ENCODE data around the gene OR52B4.
"Not testable (repeated sequence)": the region's sequence is repeated elsewhere in the genome, so short reads cannot be mapped to it uniquely, and the experiment has no call there.

Gene OR52B4

DNA sequence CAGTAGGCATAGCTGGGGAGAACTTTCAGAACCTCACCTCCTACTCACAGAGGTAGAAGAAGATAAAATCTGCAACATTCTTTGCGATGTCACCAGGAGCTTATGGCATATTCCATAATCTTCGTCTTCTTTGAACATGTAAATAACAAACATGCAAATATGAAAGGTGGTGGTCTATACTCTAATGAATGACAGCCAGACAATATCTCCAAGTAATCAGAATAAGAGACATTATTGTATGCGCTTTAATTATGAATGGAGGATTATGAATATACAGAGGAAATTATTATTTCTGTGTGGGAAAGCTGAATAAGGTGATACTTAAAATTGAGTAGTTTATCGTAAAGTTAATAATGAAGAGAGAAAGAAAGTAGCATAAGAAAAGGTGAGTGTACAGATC lies at the start of gene OR52B4:
OR52B4 (minus strand) TSS at position 101 of the 400 bp plus-strand sequence; CDS start at position 10, 91 bp downstream.
- in situ Hi-C loops (cut with MboI; ENCODE audit: low pct_unique_long_range_greater_than_20kb, low sequenced_read_pairs): no loop called here
- DNase-seq: no peak

DNA sequence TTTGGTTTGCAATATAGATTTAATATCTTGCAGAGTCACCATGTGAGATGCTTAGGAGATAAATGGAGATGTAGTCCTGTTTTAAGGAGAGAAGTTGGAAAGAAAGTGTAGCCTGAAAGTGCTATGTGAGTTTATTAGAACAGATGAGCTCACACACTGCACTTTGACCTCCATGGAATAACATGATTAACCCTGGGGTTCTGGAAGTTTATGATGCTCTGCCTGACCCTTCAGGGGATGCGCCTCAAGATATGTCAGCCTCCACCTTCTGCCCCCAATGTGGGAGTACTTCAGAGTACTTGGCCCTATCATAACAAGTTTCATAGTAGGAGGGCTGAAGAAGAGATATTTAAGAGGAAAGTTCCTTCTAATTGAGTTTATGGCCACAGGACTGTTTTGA lies 48.6 kb upstream of the OR52B4 start:
- no peak for DNase-seq
- in situ Hi-C loops (cut with MboI; ENCODE audit: low pct_unique_long_range_greater_than_20kb, low sequenced_read_pairs): no loop called here

DNA sequence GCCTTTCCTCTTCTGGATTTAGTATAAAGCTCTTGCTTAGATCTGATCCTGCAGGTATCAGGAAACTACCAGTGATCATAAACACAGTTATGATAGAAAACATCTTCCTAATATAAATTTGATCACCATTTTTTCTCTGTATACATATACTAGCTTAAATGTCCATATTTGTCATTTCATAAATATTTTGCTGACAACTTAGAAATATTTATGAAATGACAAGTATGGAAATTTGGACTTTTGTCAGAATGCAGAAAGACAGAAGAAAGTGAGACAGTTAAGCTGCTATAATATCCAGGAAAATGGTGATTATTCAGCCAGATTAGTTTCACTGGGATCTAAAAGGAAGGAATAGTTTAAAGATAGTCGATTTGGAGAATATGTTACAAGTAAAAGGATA lies 48.1 kb upstream of the OR52B4 start:
- in situ Hi-C loops (cut with MboI; ENCODE audit: low pct_unique_long_range_greater_than_20kb, low sequenced_read_pairs): no loop called here

DNA sequence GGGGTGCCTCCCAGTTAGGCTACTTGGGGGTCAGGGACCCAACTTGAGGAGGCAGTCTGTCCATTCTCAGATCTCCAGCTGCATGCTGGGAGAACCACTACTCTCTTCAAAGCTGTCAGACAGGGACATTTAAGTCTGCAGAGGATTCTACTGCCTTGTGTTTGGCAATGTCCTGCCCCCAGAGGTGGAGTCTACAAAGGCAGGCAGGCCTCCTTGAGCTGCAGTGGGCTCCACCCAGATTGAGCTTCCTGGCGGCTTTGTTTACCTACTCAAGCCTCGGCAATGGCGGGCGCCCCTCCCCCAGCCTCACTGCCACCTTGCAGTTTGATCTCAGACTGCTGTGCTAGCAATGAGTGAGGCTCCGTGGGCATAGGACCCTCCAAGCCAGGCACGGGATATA lies 38.0 kb upstream of the OR52B4 start:
- in situ Hi-C loops (cut with MboI; ENCODE audit: low pct_unique_long_range_greater_than_20kb, low sequenced_read_pairs): not testable (repeated sequence)

More for the DNA sequence above, 48.1 kb upstream of the OR52B4 start:
- no peak for DNase-seq

DNA sequence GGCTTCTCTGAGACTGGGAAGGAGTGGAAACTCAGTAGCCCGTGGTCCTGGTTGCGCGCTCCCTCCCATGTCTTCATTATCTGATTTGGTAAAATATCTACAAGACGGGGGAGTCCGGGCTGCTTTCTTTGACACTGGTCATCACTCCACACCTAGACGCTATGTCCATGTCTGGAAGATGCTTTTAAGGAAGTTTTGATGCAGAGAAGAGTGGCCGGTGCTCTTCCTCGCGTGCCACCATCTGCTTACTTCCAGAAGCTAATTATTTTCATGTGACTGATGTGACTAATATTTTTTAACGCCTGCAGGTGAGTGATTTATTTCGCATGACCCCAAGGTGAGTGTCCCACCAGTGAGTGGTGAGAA lies 25.7 kb upstream of the OR52B4 start:
- in situ Hi-C loops (cut with MboI; ENCODE audit: low pct_unique_long_range_greater_than_20kb, low sequenced_read_pairs): no loop called here
- DNase-seq: no peak

More for the DNA sequence above, 38.0 kb upstream of the OR52B4 start:
- not testable (repeated sequence) for DNase-seq

DNA sequence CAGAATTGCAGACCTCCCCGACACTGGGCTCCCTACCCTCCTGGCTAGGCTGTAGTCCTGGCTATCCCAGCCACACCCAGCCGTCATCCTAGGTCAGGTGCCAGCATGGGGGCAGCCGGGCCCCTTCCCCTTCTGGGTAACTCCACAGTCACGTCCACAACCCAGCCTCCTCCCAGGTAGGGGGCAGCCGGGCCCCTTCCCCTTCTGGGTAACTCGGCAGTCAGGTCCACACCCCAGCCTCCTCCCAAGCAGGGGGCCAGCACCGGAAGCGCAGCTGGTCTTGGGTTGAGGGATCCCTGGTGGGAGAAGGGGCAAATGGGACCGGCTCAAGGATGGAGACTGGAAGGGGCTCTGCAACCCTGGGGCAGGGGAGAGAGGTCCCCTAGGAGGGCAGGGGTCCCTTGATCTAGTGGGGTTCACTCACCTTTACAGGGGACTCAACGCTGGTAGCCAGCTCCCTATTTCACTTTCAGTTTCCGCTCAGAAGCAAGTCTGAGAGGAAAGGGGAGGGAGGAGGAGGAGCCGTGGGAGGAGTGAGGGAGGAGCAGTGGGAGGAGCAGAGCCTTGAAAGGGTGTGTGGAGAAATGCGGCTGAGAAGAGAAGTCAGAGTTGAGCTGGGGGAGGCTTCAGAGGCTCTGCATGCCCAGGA lies 25.1 kb upstream of the OR52B4 start, which contains the start of gene TRIM21:
TRIM21 (minus strand) TSS at position 494 of the 649 bp plus-strand sequence. CDS start 3,293 bp downstream, outside the sequence.
- in situ Hi-C loops (cut with MboI; ENCODE audit: low pct_unique_long_range_greater_than_20kb, low sequenced_read_pairs): no loop called here
- DNase-seq: peak; percentile 98

DNA sequence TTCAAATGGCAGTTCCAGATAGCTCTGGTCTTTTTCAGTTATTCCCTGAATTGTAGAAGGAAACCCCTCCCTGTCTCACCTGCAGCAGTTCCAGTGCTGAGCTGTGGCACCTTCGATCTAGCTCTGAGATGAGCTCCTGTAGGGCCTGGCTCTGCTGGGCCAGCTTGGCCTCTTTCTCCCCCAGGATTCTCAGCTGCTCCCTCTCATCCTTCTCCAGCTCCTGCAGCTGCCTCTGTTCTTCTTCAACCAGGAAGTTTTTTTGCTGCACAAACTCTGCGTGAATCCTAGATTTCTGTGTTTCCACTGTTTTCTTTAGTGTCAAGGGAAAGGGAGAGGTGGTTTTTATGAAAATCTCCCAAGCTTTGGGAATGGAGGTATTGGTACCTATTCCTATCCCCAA lies 20.0 kb upstream of the OR52B4 start:
- no peak for DNase-seq
- in situ Hi-C loops (cut with MboI; ENCODE audit: low pct_unique_long_range_greater_than_20kb, low sequenced_read_pairs): no loop called here

DNA sequence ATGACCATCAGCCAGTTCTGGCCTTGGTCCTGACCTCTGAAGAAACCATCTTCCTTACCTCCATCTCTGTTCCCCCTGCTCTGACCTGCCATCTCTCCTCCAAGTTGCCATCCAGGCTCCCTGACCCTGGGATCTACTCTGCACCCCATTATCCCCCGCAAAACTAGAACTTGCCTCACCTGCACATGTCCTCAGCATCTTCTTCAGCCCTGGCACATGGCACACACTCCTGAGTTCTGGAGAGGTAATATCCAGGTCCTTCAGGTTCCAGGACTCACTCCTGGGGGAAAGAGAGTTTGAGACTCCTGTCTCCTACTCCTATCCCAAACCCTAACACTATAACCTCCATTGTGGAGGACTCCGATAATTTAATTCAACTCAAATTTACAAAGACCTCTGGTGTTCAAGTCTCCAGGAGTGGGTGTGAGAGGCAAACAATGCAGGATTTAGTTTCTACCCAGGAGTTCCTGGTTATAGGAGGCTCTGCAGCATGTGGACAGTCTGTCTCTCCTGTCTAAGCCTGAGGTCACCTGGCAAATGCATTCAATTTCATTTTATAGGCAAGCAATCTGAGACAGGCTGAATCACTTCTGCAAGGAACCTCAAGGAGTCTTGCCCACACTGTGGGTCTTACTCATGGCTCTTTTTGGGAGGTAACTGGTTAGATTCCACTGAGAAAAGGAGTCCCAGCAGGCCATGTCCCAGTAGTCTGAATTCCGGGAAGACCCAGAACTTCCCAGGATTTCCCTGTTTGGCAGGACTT lies 18.0 kb upstream of the OR52B4 start:
- no peak for DNase-seq
- in situ Hi-C loops (cut with MboI; ENCODE audit: low pct_unique_long_range_greater_than_20kb, low sequenced_read_pairs): no loop called here

DNA sequence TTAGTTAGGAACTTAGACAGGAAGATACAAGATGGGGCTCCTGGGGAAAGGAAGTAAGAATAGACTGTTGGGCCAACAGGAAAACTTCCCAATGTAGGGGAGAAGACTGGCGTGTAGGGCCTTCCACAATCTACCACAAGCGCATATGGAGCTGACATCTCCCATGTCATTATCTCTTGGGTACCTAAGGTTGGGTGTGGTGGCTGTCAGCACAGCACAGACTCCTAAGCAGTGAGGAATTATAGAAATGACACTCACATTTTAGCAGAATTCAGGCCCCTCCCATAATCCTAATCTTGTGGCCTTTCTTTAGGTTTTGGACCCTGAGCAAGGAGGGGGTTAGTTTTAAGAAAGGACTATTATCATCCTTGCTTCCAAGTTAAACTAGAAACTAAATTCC lies 13.7 kb upstream of the OR52B4 start:
- in situ Hi-C loops (cut with MboI; ENCODE audit: low pct_unique_long_range_greater_than_20kb, low sequenced_read_pairs): no loop called here
- DNase-seq: no peak

DNA sequence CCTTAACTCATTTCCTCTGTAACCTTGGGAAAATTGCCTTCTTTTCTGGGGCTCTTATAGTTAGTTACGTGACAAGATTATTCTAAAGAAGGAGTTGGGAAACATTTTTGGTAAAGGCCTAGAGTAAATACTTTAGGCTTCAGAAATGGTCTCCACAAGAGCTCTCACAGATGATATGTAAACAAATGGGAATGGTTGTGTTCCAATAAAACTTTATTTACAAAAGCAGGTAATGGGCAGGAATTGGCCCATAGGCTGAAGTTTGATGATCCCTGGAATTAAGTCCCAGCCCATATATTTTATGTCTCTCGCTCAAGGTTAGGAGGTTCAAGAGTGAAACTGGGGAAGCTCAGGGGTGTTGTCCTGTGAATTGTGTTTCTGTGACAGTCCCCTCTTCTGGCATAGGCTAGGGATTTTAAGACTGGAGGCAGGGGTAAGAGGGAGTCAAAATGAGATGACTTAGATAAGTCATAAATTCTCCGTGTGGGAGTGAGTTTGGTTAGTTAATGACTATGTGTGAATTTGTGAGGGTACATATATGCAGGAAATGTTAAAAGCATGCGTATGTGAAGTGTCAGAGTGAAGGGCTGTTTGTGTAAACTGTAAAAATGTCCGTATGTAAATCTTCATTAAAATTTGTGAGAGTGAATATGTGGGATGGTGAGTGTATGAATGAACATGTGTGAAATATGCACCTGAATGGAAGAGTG lies 7.4 kb upstream of the OR52B4 start:
- DNase-seq: no peak
- in situ Hi-C loops (cut with MboI; ENCODE audit: low pct_unique_long_range_greater_than_20kb, low sequenced_read_pairs): no loop called here

DNA sequence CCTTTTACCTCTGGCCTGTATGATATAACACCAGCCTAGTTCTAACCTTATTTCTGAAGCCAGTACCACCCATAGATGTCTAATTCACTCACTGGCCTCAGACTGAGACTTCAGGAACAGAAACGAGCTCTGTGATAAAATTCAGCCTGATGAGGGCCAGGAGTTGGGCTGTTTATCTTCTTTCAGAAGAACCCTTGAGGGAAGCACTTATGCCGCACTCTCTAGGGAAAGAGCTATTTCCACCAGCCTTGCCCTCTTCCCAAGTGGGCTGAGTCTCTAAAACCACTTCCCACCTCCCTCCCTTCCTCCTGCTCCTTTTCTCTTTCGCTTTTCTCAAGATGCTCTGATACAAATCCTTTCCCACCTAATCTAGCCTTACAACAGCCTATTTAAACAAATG lies 2.0 kb upstream of the OR52B4 start:
- no peak for DNase-seq
- in situ Hi-C loops (cut with MboI; ENCODE audit: low pct_unique_long_range_greater_than_20kb, low sequenced_read_pairs): no loop called here

DNA sequence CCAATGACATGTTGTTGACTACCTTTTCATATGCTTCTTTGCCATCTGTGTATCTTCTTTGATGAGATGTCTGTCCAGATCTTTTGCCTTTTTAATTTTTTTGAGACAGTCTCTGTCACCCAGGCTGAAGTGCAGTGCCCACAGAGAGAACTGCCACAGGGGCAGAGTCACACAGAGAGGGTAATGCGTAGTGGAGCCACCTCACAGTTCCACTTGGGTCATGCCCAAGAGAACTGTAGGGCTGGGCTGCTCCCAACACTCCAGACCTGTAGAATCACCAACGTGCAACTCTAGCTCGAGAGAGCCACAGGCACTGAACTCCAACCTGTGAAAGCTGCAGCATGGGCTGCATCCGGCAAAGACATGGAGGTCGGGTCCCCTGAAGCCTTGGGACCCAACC lies 20.0 kb downstream of the OR52B4 start:
- in situ Hi-C loops (cut with MboI; ENCODE audit: low pct_unique_long_range_greater_than_20kb, low sequenced_read_pairs); DNase-seq: not testable (repeated sequence)

DNA sequence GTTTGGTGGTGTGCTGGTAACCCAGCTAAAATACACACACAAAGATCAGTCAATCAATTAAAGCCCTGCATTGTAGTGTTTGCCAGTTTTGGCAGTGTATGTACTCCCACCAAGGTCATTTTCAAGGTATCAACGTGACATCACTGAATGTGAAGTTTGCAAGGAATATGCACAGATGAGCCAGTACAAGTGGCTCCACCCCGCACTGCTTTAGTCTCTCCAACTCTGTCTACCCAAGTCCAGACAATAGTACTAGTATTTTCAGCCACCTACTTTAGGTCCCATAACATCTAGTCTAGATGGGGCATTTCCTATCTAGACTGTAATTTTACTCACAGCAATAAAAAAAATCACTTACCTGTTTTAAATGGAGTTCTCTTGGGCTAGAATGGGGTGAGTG lies 22.8 kb downstream of the OR52B4 start:
- DNase-seq; in situ Hi-C loops (cut with MboI; ENCODE audit: low pct_unique_long_range_greater_than_20kb, low sequenced_read_pairs): not testable (repeated sequence)

DNA sequence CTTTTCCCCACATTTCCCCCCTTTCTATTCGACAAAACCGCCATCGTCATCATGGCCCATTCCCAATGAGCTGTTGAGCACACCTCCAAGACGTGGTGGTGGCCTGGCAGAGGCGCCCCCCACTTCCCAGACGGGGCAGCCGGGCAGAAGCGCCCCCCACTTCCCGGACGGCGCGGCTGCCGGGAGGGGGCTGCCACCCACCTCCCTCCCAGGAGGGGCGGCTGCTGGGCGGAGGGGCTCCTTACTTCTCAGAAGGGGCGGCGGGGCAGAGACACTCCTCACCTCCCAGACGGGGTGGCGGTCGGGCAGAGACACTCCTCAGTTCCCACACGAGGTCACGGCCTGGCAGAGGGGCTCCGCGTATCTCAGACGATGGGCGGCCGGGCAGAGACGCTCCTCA lies 33.8 kb downstream of the OR52B4 start:
- DNase-seq; in situ Hi-C loops (cut with MboI; ENCODE audit: low pct_unique_long_range_greater_than_20kb, low sequenced_read_pairs): not testable (repeated sequence)
